Pancreas (tissue), 10 donors: Measurements from ENCODE around the gene TCF3. TPM values are rescaled to one million over a fixed set of nuclear protein-coding genes. Genes with fewer than 3 reads are reported as not detected.
"Not testable (repeated sequence)": the region's sequence is repeated elsewhere in the genome, so short reads cannot be mapped to it uniquely, and the experiment has no call there.

Source experiments
- ATAC-seq, 4 donors: fragments of 200-7000 bp; cut with Tn5 transposase; one replicate each; pipeline versions ENCODE4 v1.8.0 to v1.9.1; 2020; ENCODE audit warnings: mild to moderate bottlenecking in 4 of 4, moderate library complexity in 4 of 4
- DNase-seq, 6 donors: peaks; one replicate each; pipeline ENCODE4 v3.0.0-alpha.2; 2020
- FAIRE-seq: peaks from 2 replicates; lab custom pipeline; 2012; peaks lifted over from hg19 to GRCh38; lab: Jason Lieb, UNC
- H3K27ac ChIP-seq, 4 donors: fragments of 200-600 bp; sonication (generic); 1 replicate in 3 of 4; 2 replicates in 1 of 4; pipeline versions ENCODE4 v1.5.0 to v1.8.0; 2020
- H3K27me3 ChIP-seq, 4 donors: fragments of 200-600 bp; one replicate each; pipeline ENCODE4 v1.8.0; 2021
- H3K36me3 ChIP-seq, 3 donors: fragments of 200-600 bp; sonication (generic) in 1 of 3; one replicate each; pipeline versions ENCODE4 v1.5.0 to v1.8.0; 2020 to 2021
- H3K4me1 ChIP-seq, 3 donors: fragments of 200-600 bp; one replicate each; pipeline ENCODE4 v1.8.0; 2021
- H3K4me3 ChIP-seq, 4 donors: fragments of 200-600 bp; sonication (generic) in 2 of 4; one replicate each; pipeline versions ENCODE4 v1.5.0 to v1.8.0; 2020 to 2021
- H3K9me3 ChIP-seq, 4 donors: fragments of 200-600 bp; one replicate each; pipeline ENCODE4 v1.8.0; 2021
- WGBS, 2 donors: extraction: QIAGEN DNeasy Blood & Tissue Kit; methylation state at CpG; one replicate each; pipeline ENCODE4 v1.1.7; 2013; 5-methylcytosine and 5-hydroxymethylcytosine counted together
- intact Hi-C, 3 donors: fragments of 100-400 bp; cut with DNase I; formaldehyde crosslinking; loops; one replicate each; pipeline versions ENCODE4 v1.11.1 to v1.14.2; 2022
- polyA plus RNA-seq, 2 donors: library from polyadenylated mRNA; stranded (reverse); fragments of 200-250 nt; gene quantifications; one replicate each; pipeline ENCODE4 v1.2.3, GENCODE V29; 2013
- total RNA-seq, 6 donors: library from RNA; stranded (reverse); fragmentation: NEBNext Ultra II Directional in 4 of 6; extraction: Animal tissue kit (Norgen Biotek cat#: 25700) in 4 of 6; gene quantifications; one replicate each; pipeline versions ENCODE4 v1.2.1 to v1.2.4, GENCODE V29; 2021 to 2023
- TF ChIP-seq, protein P1 (sequence below), 4 donors: fragments of 200-600 bp; sonication (generic) in 3 of 4; IDR thresholded peaks; one replicate each; pipeline versions ENCODE4 v1.5.0 to v1.8.0; 2021; ENCODE audit warnings: antibody characterized with exemption in 4 of 4
- donor health status: healthy with polysubstance abuse.
- donor health status: DM: no; HTN: no; CAD: no; lungs with moderate emphysema.
- donor health status: DM: no; HTN: no; CAD: no.
- donor health status: control.
- donor health status: control.
- donor health status: Bipolar disorder and iron deficiency.
- donor health status: DM: yes; HTN: yes; CAD: no.
- donor health status: DM: no; HTN: no; CAD: no.
- donor health status: DM: no; HTN: no; CAD: no.
- donor health status: DM: yes; HTN: yes; CAD: no.

TCF3 gene
- total and polyA plus RNA-seq, 8 donors = 19.8 to 41.9 (median 26.7) TPM

DNA sequence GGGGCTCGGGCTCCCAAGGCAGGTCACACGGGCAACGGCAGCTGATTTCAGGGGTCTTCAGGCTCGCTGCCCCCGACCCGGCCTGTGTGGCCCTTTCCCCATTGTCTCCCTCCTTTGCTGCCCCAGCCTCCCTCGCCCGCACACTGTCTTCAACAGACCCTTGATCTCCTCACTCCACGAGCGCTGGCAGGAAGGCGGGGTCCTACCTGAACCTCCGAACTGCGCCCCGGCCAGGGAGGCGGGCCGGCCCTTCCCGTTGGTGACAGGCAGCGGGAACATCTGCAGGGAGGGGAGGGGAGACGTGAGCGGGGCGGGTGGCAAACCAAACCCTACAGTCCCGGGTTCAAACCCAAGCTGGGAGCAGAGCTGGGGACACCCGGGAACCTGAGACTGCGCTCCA is 6.3 kb downstream of the TCF3 start:
- H3K27ac ChIP-seq = no peak overlapping the region
- 91 to 93% methylated on average over 23 to 24 of the region's 24 CpGs for WGBS, 2 donors
- intact Hi-C loops = no loop called here

DNA sequence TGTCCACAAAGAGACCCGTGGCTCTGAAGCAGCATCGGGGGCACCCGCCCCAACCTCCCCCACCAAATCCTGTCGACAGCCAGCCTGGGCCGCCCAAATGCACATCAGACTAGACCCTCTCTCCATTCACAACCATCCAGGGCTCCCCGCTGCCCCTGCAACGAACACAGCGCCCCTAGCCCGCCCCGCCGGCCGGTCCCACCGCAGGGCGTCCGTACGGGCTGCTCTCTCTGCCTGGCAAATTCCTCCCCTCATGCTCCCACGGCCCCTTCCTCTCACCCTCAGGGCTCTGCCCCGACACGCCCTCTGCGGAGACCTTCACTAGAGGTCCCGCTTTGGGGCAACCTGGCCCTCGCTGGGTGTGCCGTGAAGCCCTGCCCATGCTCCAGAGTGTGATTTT is 7.1 kb downstream of the TCF3 start:
- 95 to 96% methylated on average over 20 to 23 of the region's 23 CpGs for WGBS, 2 donors
- FAIRE-seq (no peak), ATAC-seq (no peak), DNase-seq (peak in 1 of 6 donors; percentile 60)
- TF ChIP-seq, protein P1, sequence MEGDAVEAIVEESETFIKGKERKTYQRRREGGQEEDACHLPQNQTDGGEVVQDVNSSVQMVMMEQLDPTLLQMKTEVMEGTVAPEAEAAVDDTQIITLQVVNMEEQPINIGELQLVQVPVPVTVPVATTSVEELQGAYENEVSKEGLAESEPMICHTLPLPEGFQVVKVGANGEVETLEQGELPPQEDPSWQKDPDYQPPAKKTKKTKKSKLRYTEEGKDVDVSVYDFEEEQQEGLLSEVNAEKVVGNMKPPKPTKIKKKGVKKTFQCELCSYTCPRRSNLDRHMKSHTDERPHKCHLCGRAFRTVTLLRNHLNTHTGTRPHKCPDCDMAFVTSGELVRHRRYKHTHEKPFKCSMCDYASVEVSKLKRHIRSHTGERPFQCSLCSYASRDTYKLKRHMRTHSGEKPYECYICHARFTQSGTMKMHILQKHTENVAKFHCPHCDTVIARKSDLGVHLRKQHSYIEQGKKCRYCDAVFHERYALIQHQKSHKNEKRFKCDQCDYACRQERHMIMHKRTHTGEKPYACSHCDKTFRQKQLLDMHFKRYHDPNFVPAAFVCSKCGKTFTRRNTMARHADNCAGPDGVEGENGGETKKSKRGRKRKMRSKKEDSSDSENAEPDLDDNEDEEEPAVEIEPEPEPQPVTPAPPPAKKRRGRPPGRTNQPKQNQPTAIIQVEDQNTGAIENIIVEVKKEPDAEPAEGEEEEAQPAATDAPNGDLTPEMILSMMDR (IDR thresholded peaks at IDR 0.05) = no peak
- Histone ChIP-seq H3K36me3 (no peaks in the 10 kb centered on the region), H3K27me3 (no peaks in the 10 kb centered on the region), H3K4me1 (no peaks in the 10 kb centered on the region), H3K9me3 (no peaks in the 10 kb centered on the region), H3K27ac (no peak overlapping the region), H3K4me3 (no peak overlapping the region)
- intact Hi-C loops = no loop called here

More for the DNA sequence above, 6.3 kb downstream of the TCF3 start:
- TF ChIP-seq, protein P1 (IDR thresholded peaks at IDR 0.05) = no peak
- peaks cover 0 to 3% (median 0%) of the 10 kb centered on the region in 3 donors for H3K4me1 ChIP-seq
- H3K27me3 ChIP-seq = no peaks in the 10 kb centered on the region
- no peaks in the 10 kb centered on the region for H3K9me3 ChIP-seq
- DNase-seq (peak in 2 of 6 donors; percentile 13 to 59), ATAC-seq (no peak), FAIRE-seq (no peak)
- no peaks in the 10 kb centered on the region for H3K36me3 ChIP-seq
- H3K4me3 ChIP-seq = no peak overlapping the region

DNA sequence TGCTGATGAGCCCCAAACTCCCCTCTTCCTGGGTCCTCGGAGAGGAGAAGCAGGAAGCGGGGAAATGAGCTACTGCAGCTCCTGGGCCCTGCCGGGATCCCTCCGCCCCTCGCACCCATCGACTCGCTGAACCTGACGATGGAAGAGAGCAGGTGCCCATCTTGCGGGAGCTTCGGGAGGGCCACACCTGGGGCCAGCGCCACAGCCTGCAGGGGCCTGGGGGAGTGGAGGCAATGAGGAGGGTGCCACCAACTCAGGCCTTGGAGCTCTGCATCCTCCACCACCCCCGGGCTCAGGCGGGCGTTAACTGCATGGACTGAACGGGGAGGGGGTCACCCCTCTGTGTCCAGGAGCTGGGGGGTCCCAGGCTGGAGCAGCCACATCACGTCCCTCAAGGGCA is 8.3 kb downstream of the TCF3 start:
- WGBS, 2 donors = 93 to 96% methylated on average over 16 of the region's 16 CpGs
- FAIRE-seq (no peak), DNase-seq (peak in 1 of 6 donors; percentile 61), ATAC-seq (no peak)
- intact Hi-C loops = no loop called here
- H3K27ac ChIP-seq = no peak overlapping the region
- H3K4me3 ChIP-seq = no peak overlapping the region
- TF ChIP-seq, protein P1 (IDR thresholded peaks at IDR 0.05) = no peak
- H3K9me3 ChIP-seq = no peaks in the 10 kb centered on the region
- no peaks in the 10 kb centered on the region for H3K4me1 ChIP-seq
- peaks cover 0 to 5% (median 0%) of the 10 kb centered on the region in 3 donors for H3K36me3 ChIP-seq
- H3K27me3 ChIP-seq = no peaks in the 10 kb centered on the region

DNA sequence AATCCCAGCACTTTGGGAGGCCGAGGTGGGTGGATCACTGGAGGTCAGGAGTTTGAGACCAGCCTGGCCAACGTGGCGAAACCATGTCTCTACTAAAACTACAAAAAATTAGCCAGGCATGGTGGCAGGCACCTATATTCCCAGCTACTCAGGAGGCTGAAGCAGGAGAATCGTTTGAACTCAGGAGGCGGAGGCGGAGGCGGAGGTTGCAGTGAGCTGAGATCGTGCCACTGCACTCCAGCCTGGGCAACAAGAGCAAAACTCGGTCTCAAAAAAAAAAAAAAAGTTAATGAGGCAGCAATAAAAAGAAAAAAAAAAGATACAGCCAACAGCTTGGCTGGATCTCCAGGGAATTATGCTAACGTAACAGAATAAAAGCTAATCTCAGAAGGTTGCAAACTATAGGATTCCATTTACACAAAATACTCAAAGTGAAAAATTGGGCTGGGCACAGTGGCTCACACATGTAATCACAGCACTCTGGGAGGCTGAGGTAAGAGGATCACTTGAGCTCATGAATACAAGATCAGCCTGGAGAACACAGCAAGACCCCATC is 11.4 kb downstream of the TCF3 start:
- H3K36me3 ChIP-seq, ATAC-seq, H3K4me1 ChIP-seq, H3K27ac ChIP-seq, intact Hi-C loops, H3K27me3 ChIP-seq, DNase-seq, H3K4me3 ChIP-seq, H3K9me3 ChIP-seq, FAIRE-seq: not testable (repeated sequence)
- 91% methylated on average over 10 of the region's 10 CpGs for WGBS, 2 donors

DNA sequence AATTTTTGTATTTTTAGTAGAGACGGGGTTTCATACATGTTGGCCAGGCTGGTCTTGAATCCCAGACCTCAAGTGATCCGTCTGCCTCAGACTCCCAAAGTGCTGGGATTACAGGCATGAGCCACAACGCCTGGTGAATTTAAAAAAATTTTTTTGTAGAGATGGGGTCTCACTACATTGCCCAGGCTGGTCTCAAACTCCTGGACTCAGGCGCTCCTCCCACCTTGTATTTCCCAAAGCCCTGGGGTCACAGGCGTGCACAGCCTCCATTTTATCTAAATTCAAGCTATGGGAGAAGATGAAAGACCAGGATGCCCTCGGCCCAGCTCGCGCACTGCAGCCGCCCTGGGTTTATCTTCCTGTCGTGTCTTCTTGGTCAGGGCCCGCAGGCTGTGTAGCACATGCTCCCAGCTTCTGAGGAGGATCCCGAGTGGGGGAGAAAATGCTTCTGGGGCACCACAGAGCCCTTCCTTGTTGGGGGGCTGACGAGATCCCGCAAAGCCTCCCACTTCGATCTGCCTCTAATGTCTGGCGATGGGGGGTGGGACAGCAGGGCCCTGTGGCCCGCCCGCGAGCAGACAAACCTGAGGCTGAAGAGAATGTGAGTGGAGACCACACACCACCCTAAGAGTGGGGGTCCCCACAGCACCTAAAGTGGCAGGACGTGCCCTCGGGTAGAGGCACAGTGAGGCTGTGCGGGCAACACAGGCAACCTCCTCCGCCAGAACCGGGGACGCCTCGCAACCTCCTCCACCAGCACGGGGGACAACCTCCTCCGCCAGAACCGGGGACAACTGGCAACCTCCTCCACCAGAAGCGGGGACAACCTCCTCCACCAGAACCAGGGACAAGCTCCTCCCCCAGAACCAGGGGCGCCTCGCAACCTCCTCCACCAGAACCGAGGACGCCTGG is 15.8 kb downstream of the TCF3 start:
- DNase-seq (peak in 2 of 6 donors; percentile 20 to 35), ATAC-seq (no peak), FAIRE-seq (no peak)
- H3K9me3 ChIP-seq = no peaks in the 10 kb centered on the region
- no peak overlapping the region for H3K27ac ChIP-seq
- no peak overlapping the region for H3K4me3 ChIP-seq
- peaks cover 0 to 9% (median 0%) of the 10 kb centered on the region in 3 donors for H3K36me3 ChIP-seq
- TF ChIP-seq, protein P1 (IDR thresholded peaks at IDR 0.05) = no peak
- no peaks in the 10 kb centered on the region for H3K27me3 ChIP-seq
- 95% methylated on average over 34 of the region's 34 CpGs for WGBS, 2 donors
- intact Hi-C loops = no loop called here
- no peaks in the 10 kb centered on the region for H3K4me1 ChIP-seq
